Activated naive CD8-positive, alpha-beta T cell treated with anti-CD3 and anti-CD28 coated beads, Interleukin-2, amount 10 ng/mL, durations not matched to agents 7 days and 5 days (primary cell): Measurements from ENCODE around the gene SPOP. TPM values are rescaled to one million over a fixed set of nuclear protein-coding genes. Genes with fewer than 3 reads are reported as not detected.

Experiments
- ATAC-seq: fragments of 150-1000 bp; cut with Tn5 transposase; one replicate; pipeline ENCODE4 v1.10.0; 2021; ENCODE audit warnings: low read depth, moderate library complexity
- POLR2A ChIA-PET: fragments of 350-600 bp; sonication (Branson Sonifier 250); formaldehyde crosslinking; loops from one replicate; lab custom pipeline; 2021; ENCODE audit warnings: antibody characterized with exemption; lab: Charles Lee
- DNase-seq: peaks from one replicate; pipeline ENCODE4 v3.0.0; 2021
- H3K27ac Mint-ChIP-seq: one replicate; pipeline ENCODE4 v1.8.0; 2022; ENCODE audit warnings: mild to moderate bottlenecking, mixed read lengths
- H3K27me3 Mint-ChIP-seq: one replicate; pipeline ENCODE4 v1.8.0; 2022; ENCODE audit warnings: mild to moderate bottlenecking, moderate library complexity, mixed read lengths
- H3K36me3 Mint-ChIP-seq: one replicate; pipeline ENCODE4 v1.8.0; 2021; ENCODE audit warnings: mild to moderate bottlenecking, mixed read lengths
- H3K4me1 Mint-ChIP-seq: one replicate; pipeline ENCODE4 v1.8.0; 2021; ENCODE audit warnings: mixed read lengths
- H3K4me3 Mint-ChIP-seq: one replicate; pipeline ENCODE4 v1.8.0; 2022; ENCODE audit warnings: mild to moderate bottlenecking, moderate library complexity, mixed read lengths
- H3K9me3 Mint-ChIP-seq: one replicate; pipeline ENCODE4 v1.8.0; 2021; ENCODE audit warnings: mixed read lengths
- total RNA-seq, 2 experiments: library from RNA; stranded (reverse); gene quantifications; one replicate each; pipeline ENCODE4 v1.2.3, GENCODE V29; 2021

Gene SPOP
- total RNA-seq, 2 experiments from 2014 or later, result 49.6 to 60.6 TPM

DNA sequence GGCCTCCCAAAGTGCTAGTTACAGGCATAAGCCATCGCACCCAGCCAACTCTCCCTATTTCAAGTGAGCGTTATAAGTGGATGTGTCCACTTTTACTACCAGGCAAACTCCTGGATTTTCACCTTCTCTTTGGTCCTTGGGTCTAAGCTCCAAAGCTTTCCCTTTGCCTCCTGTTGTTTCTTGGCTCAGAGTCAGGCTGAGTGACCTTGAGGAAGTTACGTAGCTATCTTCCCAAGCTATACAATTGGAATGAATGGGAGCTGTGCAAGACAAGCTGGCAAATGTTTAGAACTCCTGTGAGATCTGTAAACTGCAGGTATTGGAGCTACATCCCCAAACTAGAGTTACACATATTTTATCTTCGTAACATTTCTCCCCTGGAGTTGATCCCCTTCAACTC, 81.9 kb downstream of the SPOP start:
- DNase-seq (no peak), ATAC-seq (no peak)
- H3K27ac Mint-ChIP-seq, result no peak overlapping the region
- peaks cover 10% of the 10 kb centered on the region for H3K36me3 Mint-ChIP-seq
- POLR2A ChIA-PET, result no interaction called here
- no peaks in the 10 kb centered on the region for H3K27me3 Mint-ChIP-seq
- no peak overlapping the region for H3K4me3 Mint-ChIP-seq
- H3K4me1 Mint-ChIP-seq, result no peaks in the 10 kb centered on the region
- H3K9me3 Mint-ChIP-seq, result no peaks in the 10 kb centered on the region

GRCh38 chr17:49595328-49595727, 82.6 kb downstream of the SPOP start:
- ATAC-seq, result no peak
- Mint-ChIP-seq H3K27ac (no peak overlapping the region), H3K4me3 (no peak overlapping the region), H3K27me3 (no peaks in the 10 kb centered on the region), H3K9me3 (no peaks in the 10 kb centered on the region), H3K4me1 (no peaks in the 10 kb centered on the region), H3K36me3 (peaks cover 10% of the 10 kb centered on the region)
- POLR2A ChIA-PET, result no interaction called here
- no peak for DNase-seq

- Mint-ChIP-seq H3K27me3 (no peaks in the 10 kb centered on the region), H3K27ac (no peak overlapping the region), H3K4me3 (no peak overlapping the region), H3K4me1 (peaks cover 1% of the 10 kb centered on the region), H3K9me3 (no peaks in the 10 kb centered on the region), H3K36me3 (peaks cover 5% of the 10 kb centered on the region)
- POLR2A ChIA-PET, result no interaction called here
- ATAC-seq (no peak), DNase-seq (no peak)
Observed at GRCh38 chr17:49592263-49592662, 85.6 kb downstream of the SPOP start.

GRCh38 chr17:49590874-49591273, 87.0 kb downstream of the SPOP start:
- no peak overlapping the region for H3K27ac Mint-ChIP-seq
- H3K36me3 Mint-ChIP-seq, result peaks cover 2% of the 10 kb centered on the region
- H3K27me3 Mint-ChIP-seq, result no peaks in the 10 kb centered on the region
- H3K4me1 Mint-ChIP-seq, result peaks cover 4% of the 10 kb centered on the region
- DNase-seq, result no peak
- H3K9me3 Mint-ChIP-seq, result no peaks in the 10 kb centered on the region
- ATAC-seq, result no peak
- POLR2A ChIA-PET, result no interaction called here
- H3K4me3 Mint-ChIP-seq, result no peak overlapping the region

DNA sequence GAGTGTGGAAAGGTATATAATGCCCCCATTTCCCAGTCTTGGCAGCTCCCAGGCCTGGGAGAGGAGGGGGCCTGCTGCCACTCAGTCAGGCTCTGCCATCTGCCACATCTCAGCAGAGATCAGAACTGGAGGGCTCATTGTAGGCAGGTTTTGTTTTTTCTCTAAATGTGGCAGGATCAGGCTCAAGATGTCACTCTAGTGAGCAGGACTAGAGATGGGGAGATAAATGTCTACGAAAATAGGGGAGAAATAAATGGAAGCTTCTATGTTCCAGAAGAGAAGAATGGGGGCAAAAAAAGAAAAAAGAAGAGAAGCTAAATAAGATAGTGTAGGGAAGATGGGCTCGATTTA, 88.3 kb downstream of the SPOP start:
- POLR2A ChIA-PET, result no interaction called here
- Mint-ChIP-seq H3K27ac (no peak overlapping the region), H3K36me3 (peaks cover 2% of the 10 kb centered on the region), H3K4me1 (peaks cover 4% of the 10 kb centered on the region), H3K9me3 (no peaks in the 10 kb centered on the region), H3K27me3 (no peaks in the 10 kb centered on the region), H3K4me3 (no peak overlapping the region)
- DNase-seq (no peak), ATAC-seq (no peak)

DNA sequence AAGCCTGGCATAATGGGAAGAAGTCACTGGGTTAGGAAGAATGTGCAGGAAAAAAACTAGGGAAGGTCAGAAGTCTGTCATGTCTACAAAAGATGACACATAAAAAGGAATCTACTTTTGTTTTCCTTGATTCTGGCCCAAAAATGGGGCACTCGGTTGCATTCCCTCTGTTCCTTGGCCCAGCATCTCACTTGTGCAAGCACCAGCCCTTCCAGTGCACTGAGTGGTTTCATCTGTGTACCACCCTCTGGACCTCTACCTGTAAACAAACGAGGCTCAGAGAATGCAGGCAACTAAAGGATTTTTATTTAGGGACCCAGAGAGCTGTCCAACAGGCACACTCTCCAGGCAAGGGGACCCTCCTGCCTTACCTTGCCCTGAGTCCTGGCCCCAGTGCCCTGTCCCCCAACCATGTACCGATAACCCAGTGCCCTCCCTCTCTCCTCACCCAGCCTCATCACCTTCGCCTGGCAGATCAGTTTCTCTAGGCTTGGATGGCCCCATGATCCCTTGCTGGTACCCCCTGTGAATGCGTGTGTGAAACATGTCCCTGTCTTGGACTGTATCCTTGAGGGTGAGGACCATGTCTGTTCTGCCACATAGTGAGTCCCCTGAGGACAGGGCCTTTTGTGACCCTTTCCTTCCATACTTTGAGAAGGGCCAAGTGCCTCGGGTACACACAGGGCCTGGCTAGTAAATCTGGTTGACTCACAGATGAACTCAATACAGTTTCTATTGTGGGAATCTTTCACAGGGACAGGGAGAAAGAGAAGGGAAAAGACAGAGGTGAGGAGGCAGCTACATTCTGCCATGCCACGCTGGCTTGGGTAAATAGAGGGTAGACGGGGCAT, 88.9 kb downstream of the SPOP start:
- H3K4me1 Mint-ChIP-seq, result peaks cover 4% of the 10 kb centered on the region
- H3K4me3 Mint-ChIP-seq, result no peak overlapping the region
- DNase-seq (no peak), ATAC-seq (no peak)
- POLR2A ChIA-PET, result no interaction called here
- peaks cover 2% of the 10 kb centered on the region for H3K36me3 Mint-ChIP-seq
- no peaks in the 10 kb centered on the region for H3K9me3 Mint-ChIP-seq
- H3K27ac Mint-ChIP-seq, result no peak overlapping the region
- H3K27me3 Mint-ChIP-seq, result no peaks in the 10 kb centered on the region

DNA sequence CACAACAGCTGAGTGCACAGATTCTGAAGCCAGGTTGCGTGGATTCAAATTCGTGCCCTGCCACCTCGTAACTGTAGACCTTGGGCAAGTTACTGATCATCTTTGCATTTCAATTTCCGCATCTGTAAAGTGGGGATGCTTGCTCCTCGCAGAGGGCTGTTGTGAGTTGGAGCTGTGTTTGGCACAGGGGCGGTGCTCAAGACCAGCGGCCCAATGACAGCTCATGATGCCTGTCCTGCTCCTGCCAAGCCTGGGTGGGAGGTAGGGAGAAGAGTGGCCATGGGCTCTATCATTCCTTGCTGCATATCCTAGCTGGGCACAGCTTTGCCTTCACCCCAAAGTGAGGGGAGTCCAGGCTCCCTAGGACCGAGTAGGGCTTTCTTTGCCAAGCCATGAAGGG, 89.6 kb downstream of the SPOP start:
- peaks cover 4% of the 10 kb centered on the region for H3K4me1 Mint-ChIP-seq

DNA sequence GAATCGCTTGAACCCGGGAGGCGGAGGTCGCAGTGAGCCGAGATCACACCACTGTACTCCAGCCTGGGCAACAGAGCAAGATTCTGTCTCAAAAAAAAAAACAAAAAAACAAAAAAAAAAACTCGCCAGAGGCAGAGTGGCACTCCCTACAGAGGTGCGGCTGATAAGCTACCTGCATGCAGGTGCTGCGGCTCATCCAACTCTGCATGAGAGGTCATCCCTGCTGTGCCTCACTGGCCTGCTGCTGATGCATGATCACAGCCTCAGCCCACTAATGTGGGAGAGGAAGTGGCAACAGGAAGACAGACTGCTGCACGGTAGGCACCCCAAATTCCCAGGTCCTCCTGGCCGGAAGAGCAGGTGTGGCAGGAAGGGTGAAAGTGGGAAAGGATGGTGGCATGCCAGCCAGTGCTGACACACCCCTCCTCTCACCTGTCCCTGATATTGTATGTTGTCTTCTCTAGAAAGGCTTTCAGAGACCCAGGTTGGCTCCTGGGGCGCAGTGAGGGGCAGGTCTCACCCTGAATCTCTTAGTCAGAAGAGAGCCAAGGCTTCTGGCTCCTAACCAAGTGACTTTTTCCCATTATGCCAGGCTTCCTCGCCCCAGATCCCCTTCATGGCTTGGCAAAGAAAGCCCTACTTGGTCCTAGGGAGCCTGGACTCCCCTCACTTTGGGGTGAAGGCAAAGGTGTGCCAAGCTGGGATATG, 90.4 kb downstream of the SPOP start:
- Mint-ChIP-seq H3K4me1 (peaks cover 4% of the 10 kb centered on the region), H3K36me3 (peaks cover 2% of the 10 kb centered on the region), H3K4me3 (no peak overlapping the region), H3K27me3 (no peaks in the 10 kb centered on the region), H3K27ac (no peak overlapping the region), H3K9me3 (no peaks in the 10 kb centered on the region)
- ATAC-seq (no peak), DNase-seq (no peak)
- POLR2A ChIA-PET, result no interaction called here

More for the DNA sequence above, 89.6 kb downstream of the SPOP start:
- Mint-ChIP-seq H3K9me3 (no peaks in the 10 kb centered on the region), H3K4me3 (no peak overlapping the region), H3K27me3 (no peaks in the 10 kb centered on the region), H3K36me3 (peaks cover 2% of the 10 kb centered on the region), H3K27ac (no peak overlapping the region)
- no peak for ATAC-seq
- DNase-seq, result no peak
- POLR2A ChIA-PET, result no interaction called here

DNA sequence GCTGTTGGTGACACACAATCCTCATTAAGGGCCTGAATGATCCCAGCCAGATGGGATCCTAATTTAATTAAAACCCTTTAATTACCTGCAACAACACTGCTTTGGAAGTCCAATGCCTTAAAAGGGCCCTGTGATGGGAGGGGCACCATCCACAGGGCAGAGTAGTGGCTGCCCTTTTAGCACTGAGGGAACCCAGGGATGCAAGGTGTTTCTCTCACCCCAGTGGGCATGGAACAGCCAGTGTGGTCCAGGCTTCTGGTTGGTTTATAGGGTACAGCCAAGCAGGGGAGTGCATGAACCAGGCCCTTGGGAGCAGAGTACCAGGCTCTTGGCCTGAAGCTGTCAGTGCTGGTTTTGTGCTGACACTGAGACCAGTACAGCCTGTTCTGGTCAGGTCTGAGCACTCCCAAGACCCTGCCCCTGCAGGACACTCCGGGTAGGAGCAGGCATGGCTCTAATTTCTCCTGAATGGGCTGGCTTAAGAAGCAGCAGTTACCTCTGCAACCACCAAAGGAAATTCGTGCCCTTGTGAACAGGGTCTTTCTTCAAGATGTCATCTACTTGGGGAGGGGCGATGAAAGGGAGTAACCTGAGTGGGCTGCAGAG, 92.4 kb downstream of the SPOP start:
- DNase-seq (no peak), ATAC-seq (no peak)
- no peak overlapping the region for H3K4me3 Mint-ChIP-seq
- H3K27me3 Mint-ChIP-seq, result no peaks in the 10 kb centered on the region
- POLR2A ChIA-PET, result no interaction called here
- H3K4me1 Mint-ChIP-seq, result peaks cover 4% of the 10 kb centered on the region
- H3K27ac Mint-ChIP-seq, result no peak overlapping the region
- H3K36me3 Mint-ChIP-seq, result no peaks in the 10 kb centered on the region
- H3K9me3 Mint-ChIP-seq, result no peaks in the 10 kb centered on the region

- Mint-ChIP-seq H3K9me3 (no peaks in the 10 kb centered on the region), H3K36me3 (no peaks in the 10 kb centered on the region), H3K27ac (no peak overlapping the region), H3K27me3 (no peaks in the 10 kb centered on the region), H3K4me1 (peaks cover 3% of the 10 kb centered on the region), H3K4me3 (no peak overlapping the region)
- POLR2A ChIA-PET, result no interaction called here
- DNase-seq (no peak), ATAC-seq (no peak)
Observed at GRCh38 chr17:49583889-49584288, 94.0 kb downstream of the SPOP start.

- ATAC-seq (no peak), DNase-seq (no peak)
- no peaks in the 10 kb centered on the region for H3K9me3 Mint-ChIP-seq
- H3K4me3 Mint-ChIP-seq, result no peak overlapping the region
- H3K27ac Mint-ChIP-seq, result no peak overlapping the region
- H3K27me3 Mint-ChIP-seq, result peaks cover under 1% of the 10 kb centered on the region
- H3K4me1 Mint-ChIP-seq, result peaks cover 3% of the 10 kb centered on the region
- POLR2A ChIA-PET, result no interaction called here
- no peaks in the 10 kb centered on the region for H3K36me3 Mint-ChIP-seq
Observed at GRCh38 chr17:49583226-49583625, 94.7 kb downstream of the SPOP start.

DNA sequence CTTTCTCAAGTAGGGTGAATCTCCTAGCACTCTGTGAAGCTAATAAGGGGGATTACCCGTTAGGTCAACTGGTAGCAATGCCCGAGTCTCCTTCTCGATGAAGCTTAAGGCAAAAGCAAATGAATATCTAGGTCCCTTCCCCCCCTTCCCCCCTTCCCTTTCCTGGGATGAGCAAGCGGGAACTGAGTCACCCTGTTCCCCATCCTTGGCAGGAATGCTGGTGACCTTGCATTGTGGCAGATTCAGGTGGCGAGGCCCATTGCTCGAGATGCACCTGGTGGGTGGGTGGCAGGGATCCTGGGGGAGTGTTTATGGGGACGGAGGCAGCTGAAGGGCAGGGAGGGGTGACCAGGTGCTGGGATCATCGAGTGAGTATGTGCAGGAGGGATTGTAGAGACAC, 95.1 kb downstream of the SPOP start:
- Mint-ChIP-seq H3K36me3 (no peaks in the 10 kb centered on the region), H3K27ac (no peak overlapping the region), H3K27me3 (peaks cover 5% of the 10 kb centered on the region), H3K9me3 (no peaks in the 10 kb centered on the region), H3K4me1 (peaks cover 3% of the 10 kb centered on the region), H3K4me3 (no peak overlapping the region)
- ATAC-seq (no peak), DNase-seq (no peak)
- POLR2A ChIA-PET, result no interaction called here

DNA sequence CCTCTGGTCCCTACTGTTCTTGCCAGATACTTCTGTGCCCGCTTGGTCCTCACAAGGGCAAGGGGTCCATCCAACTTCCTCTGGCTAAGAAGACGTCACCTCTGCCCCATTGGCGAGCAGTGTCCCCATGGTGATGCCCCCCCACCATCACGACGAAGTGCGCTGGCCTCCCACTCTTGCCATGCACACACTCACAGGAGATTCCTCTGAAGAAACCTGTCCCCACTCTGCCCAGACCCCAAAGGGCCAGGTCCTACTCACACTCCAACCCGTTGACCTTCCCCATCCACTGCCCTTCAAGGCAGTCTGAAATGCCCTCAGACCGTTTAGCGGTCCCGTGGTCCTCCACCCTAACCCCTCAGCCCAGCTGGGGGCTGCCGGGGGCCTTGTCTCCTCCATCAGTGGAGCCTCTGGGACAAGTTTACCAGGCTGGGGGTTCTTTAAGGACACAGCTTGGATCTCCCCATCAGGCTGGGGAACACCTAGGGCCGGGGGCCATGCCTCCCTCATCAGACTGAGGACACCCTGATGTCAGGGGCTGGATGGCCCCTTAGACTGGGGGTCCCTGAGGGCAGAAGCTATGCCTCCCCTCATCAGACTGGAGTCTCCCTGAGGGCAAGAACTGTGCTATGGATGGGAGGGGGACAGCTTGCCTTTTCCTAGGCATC, 95.7 kb downstream of the SPOP start:
- Mint-ChIP-seq H3K27me3 (peaks cover 11% of the 10 kb centered on the region), H3K36me3 (no peaks in the 10 kb centered on the region), H3K4me1 (peaks cover 3% of the 10 kb centered on the region), H3K27ac (no peak overlapping the region), H3K9me3 (no peaks in the 10 kb centered on the region), H3K4me3 (no peak overlapping the region)
- DNase-seq, result no peak
- no peak for ATAC-seq
- POLR2A ChIA-PET, result no interaction called here
